ENCODE data around the gene TBC1D22A.

Gene TBC1D22A

GRCh38 chr22:47000256-47000655, 237.8 kb downstream of the TBC1D22A start:
- Histone ChIP-seq H3K4me3 (ENCODE audit: low read depth, low read length, poor library complexity, severe bottlenecking) (no peak overlapping the region), H3K4me2 (ENCODE audit: low read length) (no peak overlapping the region), H3K79me2 (ENCODE audit: insufficient read depth, low read length) (no peaks in the 10 kb centered on the region), H3K9ac (ENCODE audit: low read length) (no peak overlapping the region), H2AFZ (ENCODE audit: low read length) (no peak overlapping the region), H3K4me1 (ENCODE audit: insufficient read depth, low read length, severe bottlenecking) (peaks cover 3% of the 10 kb centered on the region), H3K36me3 (ENCODE audit: insufficient read depth, low read length) (peaks cover 31% of the 10 kb centered on the region), H3K9me2 (ENCODE audit: low read depth, low read length) (no peaks in the 10 kb centered on the region), H3K9me3 (ENCODE audit: low read length) (no peaks in the 10 kb centered on the region), H3F3A (ENCODE audit: insufficient read depth, low read length) (no peaks in the 10 kb centered on the region), H3K27me3 (ENCODE audit: insufficient read depth, low read length) (no peaks in the 10 kb centered on the region), H3K27ac (ENCODE audit: low read depth, low read length, poor library complexity, severe bottlenecking) (no peak overlapping the region), H4K20me1 (ENCODE audit: insufficient read depth, low read length) (no peaks in the 10 kb centered on the region)
- TF ChIP-seq CTCF (IDR thresholded peaks at IDR 0.05; ENCODE audit: low read length) (no peak), EZH2 (IDR thresholded peaks at IDR 0.05; ENCODE audit: borderline replicate concordance, low read length) (no peak)

- Histone ChIP-seq H3K9me3 (ENCODE audit: low read length) (no peaks in the 10 kb centered on the region), H3K4me1 (ENCODE audit: insufficient read depth, low read length, severe bottlenecking) (peaks cover 3% of the 10 kb centered on the region), H3K27me3 (ENCODE audit: insufficient read depth, low read length) (no peaks in the 10 kb centered on the region), H4K20me1 (ENCODE audit: insufficient read depth, low read length) (no peaks in the 10 kb centered on the region), H3F3A (ENCODE audit: insufficient read depth, low read length) (no peaks in the 10 kb centered on the region), H3K79me2 (ENCODE audit: insufficient read depth, low read length) (no peaks in the 10 kb centered on the region), H3K4me3 (ENCODE audit: low read depth, low read length, poor library complexity, severe bottlenecking) (no peak overlapping the region), H3K27ac (ENCODE audit: low read depth, low read length, poor library complexity, severe bottlenecking) (no peak overlapping the region), H3K36me3 (ENCODE audit: insufficient read depth, low read length) (peaks cover 37% of the 10 kb centered on the region), H3K4me2 (ENCODE audit: low read length) (no peak overlapping the region), H2AFZ (ENCODE audit: low read length) (no peak overlapping the region), H3K9ac (ENCODE audit: low read length) (no peak overlapping the region), H3K9me2 (ENCODE audit: low read depth, low read length) (no peaks in the 10 kb centered on the region)
- TF ChIP-seq CTCF (IDR thresholded peaks at IDR 0.05; ENCODE audit: low read length) (no peak), EZH2 (IDR thresholded peaks at IDR 0.05; ENCODE audit: borderline replicate concordance, low read length) (no peak)
Measured at GRCh38 chr22:47000888-47001287, 238.4 kb downstream of the TBC1D22A start.

DNA sequence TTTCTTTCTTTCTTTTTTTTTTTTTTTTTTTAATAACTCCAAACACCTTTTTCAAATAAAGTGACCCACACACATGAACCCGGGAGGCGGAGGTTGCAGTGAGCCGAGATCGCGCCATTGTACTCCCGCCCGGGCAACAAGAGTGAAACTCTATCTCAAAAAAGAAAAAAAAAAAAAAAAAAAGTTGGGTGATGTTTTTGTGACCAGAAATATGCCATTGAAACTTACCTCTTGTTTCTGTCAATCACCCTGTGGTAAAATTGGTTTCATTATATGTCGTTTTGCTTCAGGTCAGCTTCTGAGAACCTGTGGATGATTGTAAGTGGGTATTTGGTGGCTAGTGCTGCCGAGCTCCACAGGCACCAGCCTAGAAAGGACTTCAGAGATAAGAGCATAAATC, 238.8 kb downstream of the TBC1D22A start:
- Histone ChIP-seq H3K27ac (ENCODE audit: low read depth, low read length, poor library complexity, severe bottlenecking) (no peak overlapping the region), H3K9me3 (ENCODE audit: low read length) (no peaks in the 10 kb centered on the region)

More for the DNA sequence above, 238.8 kb downstream of the TBC1D22A start:
- H3K36me3 ChIP-seq (ENCODE audit: insufficient read depth, low read length) = peaks cover 39% of the 10 kb centered on the region
- no peaks in the 10 kb centered on the region for H3K79me2 ChIP-seq (ENCODE audit: insufficient read depth, low read length)
- no peaks in the 10 kb centered on the region for H3F3A ChIP-seq (ENCODE audit: insufficient read depth, low read length)
- no peaks in the 10 kb centered on the region for H3K9me2 ChIP-seq (ENCODE audit: low read depth, low read length)
- H3K4me1 ChIP-seq (ENCODE audit: insufficient read depth, low read length, severe bottlenecking) = peaks cover 3% of the 10 kb centered on the region
- no peak overlapping the region for H2AFZ ChIP-seq (ENCODE audit: low read length)
- no peaks in the 10 kb centered on the region for H4K20me1 ChIP-seq (ENCODE audit: insufficient read depth, low read length)
- TF ChIP-seq EZH2 (IDR thresholded peaks at IDR 0.05; ENCODE audit: borderline replicate concordance, low read length) (no peak), CTCF (IDR thresholded peaks at IDR 0.05; ENCODE audit: low read length) (no peak)
- no peak overlapping the region for H3K4me3 ChIP-seq (ENCODE audit: low read depth, low read length, poor library complexity, severe bottlenecking)
- no peak overlapping the region for H3K4me2 ChIP-seq (ENCODE audit: low read length)
- H3K9ac ChIP-seq (ENCODE audit: low read length) = no peak overlapping the region
- H3K27me3 ChIP-seq (ENCODE audit: insufficient read depth, low read length) = no peaks in the 10 kb centered on the region
